C4-2B (cell line): ENCODE measurements around the gene GLRX3.

Source experiments
- H3K27ac ChIP-seq: fragments of 450-650 bp; 2 replicates; pipeline ENCODE4 v1.5.1; 2017
- ZFX ChIP-seq: fragments of 450-650 bp; IDR thresholded peaks from 2 replicates; pipeline ENCODE4 v1.6.1; 2017
- TF ChIP-seq, protein P1 (sequence below): fragments of 450-650 bp; conservative IDR thresholded peaks from 2 replicates; pipeline ENCODE4 v1.5.1; 2017; ENCODE audit warnings: mild to moderate bottlenecking

Gene GLRX3

GRCh38 chr10:130215931-130216231 lies 79.7 kb downstream of the GLRX3 start:
- no peak overlapping the region for H3K27ac ChIP-seq
- TF ChIP-seq, protein P1, sequence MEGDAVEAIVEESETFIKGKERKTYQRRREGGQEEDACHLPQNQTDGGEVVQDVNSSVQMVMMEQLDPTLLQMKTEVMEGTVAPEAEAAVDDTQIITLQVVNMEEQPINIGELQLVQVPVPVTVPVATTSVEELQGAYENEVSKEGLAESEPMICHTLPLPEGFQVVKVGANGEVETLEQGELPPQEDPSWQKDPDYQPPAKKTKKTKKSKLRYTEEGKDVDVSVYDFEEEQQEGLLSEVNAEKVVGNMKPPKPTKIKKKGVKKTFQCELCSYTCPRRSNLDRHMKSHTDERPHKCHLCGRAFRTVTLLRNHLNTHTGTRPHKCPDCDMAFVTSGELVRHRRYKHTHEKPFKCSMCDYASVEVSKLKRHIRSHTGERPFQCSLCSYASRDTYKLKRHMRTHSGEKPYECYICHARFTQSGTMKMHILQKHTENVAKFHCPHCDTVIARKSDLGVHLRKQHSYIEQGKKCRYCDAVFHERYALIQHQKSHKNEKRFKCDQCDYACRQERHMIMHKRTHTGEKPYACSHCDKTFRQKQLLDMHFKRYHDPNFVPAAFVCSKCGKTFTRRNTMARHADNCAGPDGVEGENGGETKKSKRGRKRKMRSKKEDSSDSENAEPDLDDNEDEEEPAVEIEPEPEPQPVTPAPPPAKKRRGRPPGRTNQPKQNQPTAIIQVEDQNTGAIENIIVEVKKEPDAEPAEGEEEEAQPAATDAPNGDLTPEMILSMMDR = no peak
- TF ChIP-seq ZFX = no peak

DNA sequence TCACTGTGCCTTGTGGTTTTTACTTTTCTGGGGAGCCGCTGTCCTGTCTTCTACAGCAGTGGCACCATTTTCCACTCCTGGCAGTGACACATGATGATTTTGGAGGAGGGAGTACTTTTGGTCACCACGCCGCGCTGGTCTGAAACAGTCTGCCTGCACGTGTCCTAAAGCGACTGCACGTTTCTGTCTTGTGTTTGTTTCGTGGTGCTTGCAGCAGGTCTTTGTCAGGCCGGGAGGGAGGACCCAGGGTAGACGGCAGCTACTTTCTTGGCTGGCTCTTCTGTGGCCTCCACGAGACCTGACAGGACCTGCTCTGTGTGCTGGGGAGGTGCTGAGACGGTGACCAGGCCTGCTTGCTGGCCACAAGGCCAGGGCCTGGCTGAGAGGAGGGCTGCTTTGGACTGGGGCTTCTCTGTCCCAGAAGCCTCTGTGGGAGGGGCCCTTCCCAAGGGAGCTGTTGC lies 82.0 kb downstream of the GLRX3 start:
- no peak overlapping the region for H3K27ac ChIP-seq
- no peak for TF ChIP-seq ZFX
- TF ChIP-seq, protein P1 = no peak

DNA sequence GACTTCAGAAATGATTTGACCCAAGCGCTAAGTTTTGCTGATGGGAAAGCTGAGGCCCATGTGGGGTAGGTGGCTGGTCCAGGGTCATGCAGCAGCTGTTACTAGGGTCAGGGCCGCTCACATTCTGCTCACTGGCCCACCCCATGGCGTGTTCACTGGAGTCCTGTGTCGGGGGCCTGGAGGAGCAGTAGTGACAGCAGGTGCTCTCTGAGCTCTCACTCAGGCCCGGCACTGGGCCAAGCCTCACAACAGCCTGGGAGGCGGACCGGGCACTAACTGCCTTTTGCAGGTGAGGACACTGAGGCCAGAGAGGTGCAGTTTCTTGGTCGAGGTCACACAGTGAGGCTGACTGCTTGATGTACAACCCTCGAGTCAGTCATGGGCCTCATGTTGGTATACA lies 82.7 kb downstream of the GLRX3 start:
- TF ChIP-seq ZFX = no peak
- TF ChIP-seq, protein P1 = no peak
- H3K27ac ChIP-seq = no peak overlapping the region

DNA sequence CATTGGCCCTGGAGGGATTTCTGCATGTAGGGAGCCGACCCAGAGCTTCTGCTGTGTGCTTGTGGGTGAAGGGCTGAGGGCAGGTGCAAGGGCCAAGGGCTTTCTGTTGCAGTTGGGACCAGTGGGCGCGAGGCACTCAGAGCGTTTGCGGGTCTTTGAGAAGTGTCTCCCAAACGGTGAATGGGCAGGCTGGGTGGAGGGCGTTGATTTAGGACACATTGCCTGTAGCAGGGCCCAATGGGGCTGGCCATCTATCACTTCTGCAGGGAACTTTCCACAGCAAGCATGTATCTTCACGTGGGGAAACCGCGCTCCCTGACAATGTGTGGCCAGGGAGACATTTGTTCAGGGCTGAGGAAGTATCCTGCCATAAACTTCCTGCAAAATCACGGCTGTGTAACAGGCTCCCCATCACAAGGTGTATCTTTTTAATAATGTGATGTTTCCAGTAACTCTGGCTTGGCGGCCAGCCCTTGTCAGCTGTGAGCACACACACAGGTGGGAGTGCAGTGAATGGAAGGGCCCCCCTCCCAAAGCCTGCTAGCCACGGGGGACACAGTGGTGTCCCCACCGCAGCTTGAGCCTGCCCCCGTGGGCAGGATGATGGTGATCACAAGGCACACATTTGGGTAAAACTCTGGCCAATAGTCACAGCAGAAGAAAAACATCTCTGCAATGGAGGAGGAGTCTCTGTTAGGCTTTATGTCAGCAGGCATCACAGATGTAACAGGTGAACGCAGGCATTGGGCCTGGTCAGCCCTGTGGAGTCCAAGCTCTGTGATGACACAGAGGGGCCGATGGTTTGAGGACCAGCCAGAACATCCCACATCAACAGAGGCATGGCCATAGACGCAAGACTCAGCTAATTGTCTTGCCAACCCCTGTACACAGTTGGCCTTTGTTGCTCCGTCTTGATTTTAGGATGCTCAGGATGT lies 84.3 kb downstream of the GLRX3 start:
- TF ChIP-seq, protein P1 = no peak
- no peak for TF ChIP-seq ZFX
- peak overlapping the region; percentile 79 for H3K27ac ChIP-seq

GRCh38 chr10:130221456-130222375 lies 85.5 kb downstream of the GLRX3 start:
- TF ChIP-seq ZFX = no peak
- TF ChIP-seq, protein P1 = no peak
- peak overlapping the region; percentile 79 for H3K27ac ChIP-seq

DNA sequence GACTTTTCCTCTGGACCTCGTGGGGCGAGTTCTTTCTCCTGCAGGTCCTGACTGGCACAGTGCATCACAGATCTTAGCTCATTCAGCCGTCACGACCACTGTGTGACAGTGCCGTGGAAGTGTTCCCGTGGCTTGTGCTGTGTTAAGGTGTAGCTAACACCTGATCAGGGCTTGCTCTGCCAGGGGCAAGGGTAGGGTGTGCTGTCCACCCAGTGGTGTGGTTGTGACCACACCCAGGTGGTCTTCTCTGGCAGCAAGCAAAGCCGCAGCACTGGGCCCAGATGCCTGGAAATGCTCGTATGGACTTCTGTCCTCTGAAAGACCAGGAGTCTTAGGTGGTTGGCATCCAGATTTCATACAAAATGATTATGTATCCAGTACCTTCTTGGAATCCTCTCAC lies 86.2 kb downstream of the GLRX3 start:
- H3K27ac ChIP-seq = peak overlapping the region; percentile 79
- TF ChIP-seq ZFX = no peak
- TF ChIP-seq, protein P1 = no peak

- TF ChIP-seq, protein P1 = no peak
- TF ChIP-seq ZFX = no peak
- H3K27ac ChIP-seq = no peak overlapping the region
Measured at GRCh38 chr10:130224228-130224627, 88.0 kb downstream of the GLRX3 start.
